H1 (cell line): Measurements from ENCODE around the gene ATP6V0A1. TPM values are rescaled to one million over a fixed set of nuclear protein-coding genes. Genes with fewer than 3 reads are reported as not detected.

ENCODE experiments used
- CTCF ChIA-PET: fragments of 300-600 bp; sonication (Branson Sonifier 250); formaldehyde crosslinking; loops from one replicate; lab custom pipeline; 2021; ENCODE audit not compliant: partially characterized antibody; lab: Charles Lee
- POLR2A ChIA-PET: fragments of 300-600 bp; sonication (Branson Sonifier 250); formaldehyde crosslinking; loops from one replicate; lab custom pipeline; 2021; ENCODE audit warnings: inconsistent platforms; ENCODE audit not compliant: partially characterized antibody; lab: Charles Lee
- DNase-seq, 2 experiments: peaks; one replicate each; pipeline versions ENCODE4 v3.0.0 to v3.0.0-alpha.2; 2010 to 2022; ENCODE audit warnings: low spot score in 2 of 2, low read depth in 1 of 2, mixed read lengths in 1 of 2
- FAIRE-seq: peaks from 2 replicates; lab custom pipeline; 2011; peaks lifted over from hg19 to GRCh38; lab: Jason Lieb, UNC
- H2AFZ ChIP-seq: 2 replicates; pipeline ENCODE4 v1.8.1; 2012; ENCODE audit warnings: low read length, inconsistent platforms
- H2AK5ac ChIP-seq: 2 replicates; pipeline ENCODE4 v1.6.1; 2013; ENCODE audit warnings: low read depth, low read length
- H2BK120ac ChIP-seq: replicated peaks from 2 replicates; pipeline ENCODE3; 2013; ENCODE audit warnings: low read depth, low read length, inconsistent platforms
- H2BK12ac ChIP-seq: 2 replicates; pipeline ENCODE4 v1.6.1; 2013; ENCODE audit warnings: low read depth, low read length
- H2BK15ac ChIP-seq: 2 replicates; pipeline ENCODE4 v1.6.1; 2013; ENCODE audit warnings: low read length
- H2BK20ac ChIP-seq: 2 replicates; pipeline ENCODE4 v1.6.1; 2013; ENCODE audit warnings: low read length
- H2BK5ac ChIP-seq: 2 replicates; pipeline ENCODE4 v1.6.1; 2013; ENCODE audit warnings: low read depth, low read length
- H3K14ac ChIP-seq: 2 replicates; pipeline ENCODE4 v1.6.1; 2013; ENCODE audit warnings: inconsistent platforms; ENCODE audit not compliant: insufficient read length
- H3K18ac ChIP-seq: 2 replicates; pipeline ENCODE4 v1.6.1; 2013; ENCODE audit warnings: low read length; ENCODE audit errors: extremely low read depth
- H3K23ac ChIP-seq: 2 replicates; pipeline ENCODE4 v1.6.1; 2013; ENCODE audit warnings: inconsistent platforms; ENCODE audit not compliant: insufficient read length
- H3K23me2 ChIP-seq: 2 replicates; pipeline ENCODE4 v1.6.1; 2013; ENCODE audit warnings: low read depth, low read length
- H3K27ac ChIP-seq: 2 replicates; pipeline ENCODE4 v1.6.1; 2011; ENCODE audit warnings: low read depth, low read length, inconsistent platforms
- H3K27me3 ChIP-seq, 4 experiments: replicated peaks in 1 of 4; 1 replicate in 1 of 4; 2 replicates in 3 of 4; pipeline versions ENCODE4 v1.6.1 to v1.8.1; 2011 to 2013; ENCODE audit warnings: low read length in 3 of 4, mild to moderate bottlenecking in 3 of 4, inconsistent platforms in 2 of 4, mixed read lengths in 2 of 4, moderate library complexity in 1 of 4; ENCODE audit not compliant: control insufficient read depth in 3 of 4, insufficient read depth in 3 of 4; ENCODE audit errors: extremely low read depth in 1 of 4
- H3K36me3 ChIP-seq, 4 experiments: 2 replicates each; pipeline versions ENCODE4 v1.6.1 to v1.8.1; 2011 to 2013; ENCODE audit warnings: mild to moderate bottlenecking in 4 of 4, low read length in 3 of 4, moderate library complexity in 2 of 4, control low read depth in 1 of 4, inconsistent platforms in 1 of 4; ENCODE audit not compliant: insufficient read depth in 4 of 4, control insufficient read depth in 2 of 4
- H3K4ac ChIP-seq: replicated peaks from 2 replicates; pipeline ENCODE3; 2013; ENCODE audit warnings: low read length, low read depth, mixed read lengths, inconsistent platforms; ENCODE audit not compliant: insufficient read length
- H3K4me1 ChIP-seq, 4 experiments: replicated peaks in 1 of 4; 1 replicate in 1 of 4; 2 replicates in 3 of 4; pipeline versions ENCODE4 v1.6.1 to v1.8.1; 2011 to 2013; ENCODE audit warnings: low read length in 3 of 4, inconsistent platforms in 2 of 4, mixed read lengths in 1 of 4; ENCODE audit not compliant: insufficient read depth in 4 of 4, control insufficient read depth in 3 of 4
- H3K4me2 ChIP-seq, 2 experiments: 2 replicates each; pipeline versions ENCODE4 v1.6.1 to v1.8.1; 2011 to 2013; ENCODE audit warnings: low read depth in 2 of 2, low read length in 2 of 2, control low read depth in 1 of 2, inconsistent platforms in 1 of 2, mild to moderate bottlenecking in 1 of 2; ENCODE audit not compliant: insufficient read depth in 1 of 2
- H3K4me3 ChIP-seq, 4 experiments: fragments of 200-600, 300-600 bp in 1 of 4; sonication (generic), shearing (Covaris generic), sonication (Bioruptor Twin) in 1 of 4; 2 replicates each; pipeline versions ENCODE4 v1.5.1 to v1.8.1; 2011 to 2016; ENCODE audit warnings: low read length in 4 of 4, low read depth in 3 of 4, control low read depth in 2 of 4, inconsistent platforms in 2 of 4, mild to moderate bottlenecking in 2 of 4, mixed read lengths in 1 of 4, moderate library complexity in 1 of 4; ENCODE audit not compliant: insufficient read depth in 2 of 4; ENCODE audit errors: extremely low read depth in 1 of 4
- H3K56ac ChIP-seq: replicated peaks from 2 replicates; pipeline ENCODE3; 2013; ENCODE audit warnings: low read depth, mild to moderate bottlenecking, mixed read lengths, low read length, inconsistent platforms; ENCODE audit not compliant: insufficient read length
- H3K79me1 ChIP-seq: 2 replicates; pipeline ENCODE4 v1.6.1; 2013; ENCODE audit warnings: low read depth, low read length, control low read depth
- H3K79me2 ChIP-seq, 2 experiments: 2 replicates each; pipeline versions ENCODE4 v1.6.1 to v1.8.1; 2012 to 2013; ENCODE audit warnings: low read length in 2 of 2, mild to moderate bottlenecking in 2 of 2, inconsistent platforms in 1 of 2; ENCODE audit not compliant: insufficient read depth in 2 of 2, control insufficient read depth in 1 of 2
- H3K9ac ChIP-seq, 4 experiments: replicated peaks in 1 of 4; 1 replicate in 1 of 4; 2 replicates in 3 of 4; pipeline versions ENCODE4 v1.6.1 to v1.8.1; 2011 to 2013; ENCODE audit warnings: low read depth in 3 of 4, low read length in 3 of 4, control low read depth in 2 of 4, mild to moderate bottlenecking in 2 of 4, moderate library complexity in 2 of 4, inconsistent platforms in 1 of 4; ENCODE audit errors: extremely low read depth in 1 of 4
- H3K9me3 ChIP-seq, 2 experiments: 2 replicates each; pipeline versions ENCODE4 v1.6.1 to v1.8.1; 2012 to 2013; ENCODE audit warnings: mild to moderate bottlenecking in 2 of 2, moderate library complexity in 2 of 2, control low read depth in 1 of 2, inconsistent platforms in 1 of 2, low read depth in 1 of 2, low read length in 1 of 2, mixed read lengths in 1 of 2; ENCODE audit not compliant: insufficient read depth in 2 of 2
- H4K20me1 ChIP-seq, 2 experiments: replicated peaks in 1 of 2; 2 replicates each; pipeline versions ENCODE3 to v1.8.1; 2011 to 2013; ENCODE audit warnings: inconsistent platforms in 2 of 2, low read length in 2 of 2, mild to moderate bottlenecking in 1 of 2; ENCODE audit not compliant: insufficient read depth in 2 of 2, control insufficient read depth in 1 of 2
- H4K5ac ChIP-seq: 2 replicates; pipeline ENCODE4 v1.6.1; 2013; ENCODE audit warnings: low read length, low read depth, mixed read lengths, inconsistent platforms; ENCODE audit not compliant: insufficient read length
- H4K8ac ChIP-seq: 2 replicates; pipeline ENCODE4 v1.8.0; 2013; ENCODE audit warnings: mild to moderate bottlenecking, moderate library complexity, low read length, inconsistent platforms; ENCODE audit not compliant: insufficient read depth; ENCODE audit errors: extremely low read depth
- H4K91ac ChIP-seq: replicated peaks from 2 replicates; pipeline ENCODE3; 2013; ENCODE audit warnings: low read length, mixed read lengths, inconsistent platforms; ENCODE audit not compliant: insufficient read length
- BCL11A ChIP-seq, 2 experiments: IDR thresholded peaks; one replicate each; pipeline ENCODE4 v1.6.1; 2011; ENCODE audit warnings: low read depth in 2 of 2, low read length in 2 of 2, mild to moderate bottlenecking in 2 of 2
- BRCA1 ChIP-seq: IDR thresholded peaks from 2 replicates; pipeline ENCODE4 v1.6.1; 2012; ENCODE audit warnings: low read depth, low read length, improper control_type of control experiment
- E2F6 ChIP-seq: IDR thresholded peaks from 2 replicates; pipeline ENCODE4 v1.6.1; 2012; ENCODE audit warnings: inconsistent platforms
- KDM1A ChIP-seq: fragments of 200-600, 300-600 bp; sonication (generic); IDR thresholded peaks from 2 replicates; pipeline ENCODE4 v1.7.1; 2016; ENCODE audit warnings: mild to moderate bottlenecking, low read length, borderline replicate concordance
- KDM4A ChIP-seq: IDR thresholded peaks from one replicate; pipeline ENCODE4 v1.7.1; 2012; ENCODE audit warnings: low read depth, mild to moderate bottlenecking, moderate library complexity, low read length, inconsistent platforms; ENCODE audit not compliant: severe bottlenecking
- RAD21 ChIP-seq, 2 experiments: IDR thresholded peaks in 1 of 2; conservative IDR thresholded peaks in 1 of 2; 2 replicates each; pipeline ENCODE4 v1.6.1; 2011; ENCODE audit warnings: low read depth in 2 of 2, low read length in 2 of 2, improper control_type of control experiment in 1 of 2, inconsistent platforms in 1 of 2, mild to moderate bottlenecking in 1 of 2, moderate library complexity in 1 of 2
- SIN3A ChIP-seq, 2 experiments: IDR thresholded peaks in 1 of 2; conservative IDR thresholded peaks in 1 of 2; 2 replicates each; pipeline ENCODE4 v1.6.1; 2011 to 2012; ENCODE audit warnings: low read length in 2 of 2, improper control_type of control experiment in 1 of 2, low read depth in 1 of 2, mild to moderate bottlenecking in 1 of 2
- SIX5 ChIP-seq: IDR thresholded peaks from 2 replicates; pipeline ENCODE4 v1.6.1; 2011; ENCODE audit warnings: mild to moderate bottlenecking, low read depth, low read length
- TAF7 ChIP-seq: optimal IDR thresholded peaks from 2 replicates; pipeline ENCODE3; 2011; ENCODE audit warnings: low read depth, mild to moderate bottlenecking, inconsistent platforms, low read length, moderate library complexity, borderline replicate concordance
- TCF12 ChIP-seq: IDR thresholded peaks from 2 replicates; pipeline ENCODE4 v1.6.1; 2011; ENCODE audit warnings: low read depth, mild to moderate bottlenecking, low read length
- USF2 ChIP-seq: IDR thresholded peaks from 2 replicates; pipeline ENCODE4 v1.6.1; 2011; ENCODE audit warnings: low read length, improper control_type of control experiment
- WGBS, 2 experiments: shearing (Covaris generic) in 1 of 2; methylation state at CpG; one replicate each; pipeline versions ENCODE4 v1.1.6 to v1.1.7; 2013 to 2015; ENCODE audit warnings: low lambda C conversion rate in 2 of 2, mixed read lengths in 2 of 2, inconsistent platforms in 1 of 2, low coverage in 1 of 2, missing lambda C conversion rate in 1 of 2; ENCODE audit not compliant: insufficient replicate concordance in 2 of 2, insufficient coverage in 1 of 2, insufficient read length in 1 of 2; ENCODE audit errors: extremely low coverage in 1 of 2, missing lambda C conversion rate in 1 of 2; 5-methylcytosine and 5-hydroxymethylcytosine counted together
- polyA plus RNA-seq, 7 experiments: library from polyadenylated mRNA; depleted of rRNA in 3 of 7; stranded (reverse) in 5 of 7; unstranded in 2 of 7; fragments of >200 nt in 5 of 7; fragments of 200-250 nt in 2 of 7; gene quantifications; 1 replicate in 5 of 7; 2 replicates in 1 of 7; 4 replicates in 1 of 7; pipeline versions ENCODE4 v1.2.1 to v1.2.3, GENCODE V29; 2011 to 2013; ENCODE audit warnings: missing spikeins in 2 of 7, mixed read lengths in 2 of 7
- total RNA-seq: library from RNA; stranded (reverse); fragmentation: NEBNext Ultra II Directional; extraction: Animal tissue kit (Norgen Biotek cat#: 25700); gene quantifications from 2 replicates; pipeline ENCODE4 v1.2.1, GENCODE V29; 2021

ATP6V0A1 gene
- total and polyA plus RNA-seq, 2 of the 8 experiments (the other 6 are each of a cell fraction or from before 2014, with no cell fraction given) = 55.3 to 63.4 TPM

- FAIRE-seq = no peak
- 88% methylated on average over 5 of the region's 6 CpGs; no CpG with 5 or more reads in 1 of the 2 experiments for WGBS, 2 experiments
- TF ChIP-seq KDM4A (no peak), E2F6 (no peak), KDM1A (no peak), SIX5 (no peak), RAD21 (IDR thresholded peaks at IDR 0.05 in 1 of 2, conservative IDR thresholded peaks at IDR 0.05 in 1 of 2; ENCODE audit: low read depth in 2 of 2, low read length in 2 of 2) (no peak), TAF7 (no peak), USF2 (no peak), TCF12 (no peak), BRCA1 (no peak), BCL11A (IDR thresholded peaks at IDR 0.05; ENCODE audit: low read depth in 2 of 2, low read length in 2 of 2) (no peak), SIN3A (conservative IDR thresholded peaks at IDR 0.05 in 1 of 2, IDR thresholded peaks at IDR 0.05 in 1 of 2; ENCODE audit: low read depth in 1 of 2, low read length in 2 of 2) (no peak)
Observed at GRCh38 chr17:42527932-42528331, 69.3 kb downstream of the ATP6V0A1 start.

More at GRCh38 chr17:42527932-42528331, 69.3 kb downstream of the ATP6V0A1 start:
- DNase-seq = no peak
- H3K36me3 ChIP-seq = no peaks in the 10 kb centered on the region
- no peak overlapping the region for H4K8ac ChIP-seq
- H3K4ac ChIP-seq = no peak overlapping the region
- H3K23ac ChIP-seq = no peak overlapping the region
- no peaks in the 10 kb centered on the region for H4K20me1 ChIP-seq
- no peak overlapping the region for H2AFZ ChIP-seq
- no peak overlapping the region for H4K5ac ChIP-seq
- POLR2A ChIA-PET = interaction anchor here (0.6 to 1.9 kb wide), 4 partner anchors 8 to 632 kb away, joined by 3 to 5 read pairs (median 4); partner anchors contain the start of gene NAGLU
- H3K14ac ChIP-seq = no peak overlapping the region
- no peak overlapping the region for H2BK12ac ChIP-seq
- H3K27ac ChIP-seq = no peak overlapping the region
- no peak overlapping the region for H2BK20ac ChIP-seq
- no peak overlapping the region for H2BK15ac ChIP-seq
- H2BK5ac ChIP-seq = no peak overlapping the region
- H3K9ac ChIP-seq = no peak overlapping the region
- H3K27me3 ChIP-seq = peaks cover 0 to 6% (median 0%) of the 10 kb centered on the region in 4 experiments; a peak in 3 of 7 replicates
- H3K9me3 ChIP-seq = no peaks in the 10 kb centered on the region
- no peaks in the 10 kb centered on the region; the same call in 1 of the 2 replicates for H3K23me2 ChIP-seq
- H3K4me3 ChIP-seq = no peak overlapping the region
- CTCF ChIA-PET = interaction anchor here (0.6 to 6.3 kb wide), 38 partner anchors 8 to 1349 kb away, joined by 3 to 69 read pairs (median 4); partner anchors contain the start of genes CAVIN1, HSPB9 and STAT3
- no peak overlapping the region for H2AK5ac ChIP-seq
- no peak overlapping the region for H3K18ac ChIP-seq
- H3K4me2 ChIP-seq = no peak overlapping the region
- no peaks in the 10 kb centered on the region; a peak in 1 of 7 replicates for H3K4me1 ChIP-seq
- H2BK120ac ChIP-seq = no peak overlapping the region
- H3K79me1 ChIP-seq = no peaks in the 10 kb centered on the region
- no peaks in the 10 kb centered on the region for H3K79me2 ChIP-seq
- H3K56ac ChIP-seq = no peak overlapping the region
- H4K91ac ChIP-seq = no peak overlapping the region
